Measurements from ENCODE around the gene FOXN1.

- no peak for TF ChIP-seq IRF9 (CRISPR knock-in tag; IDR thresholded peaks at IDR 0.05; ENCODE audit: borderline replicate concordance)
- no peak for TF ChIP-seq ZNF343 (CRISPR knock-in tag; IDR thresholded peaks at IDR 0.05)
- TF ChIP-seq XRCC5 (optimal IDR thresholded peaks at IDR 0.05; ENCODE audit: low read length), result no peak
- TF ChIP-seq HMG20A (CRISPR knock-in tag; IDR thresholded peaks at IDR 0.05; ENCODE audit: borderline replicate concordance), result no peak
- no peak for TF ChIP-seq CEBPB (IDR thresholded peaks at IDR 0.05; ENCODE audit: borderline replicate concordance, low read depth, low read length)
- TF ChIP-seq ELK4 (CRISPR knock-in tag; IDR thresholded peaks at IDR 0.05; ENCODE audit: borderline replicate concordance), result no peak
- no peak for TF ChIP-seq ASH2L (IDR thresholded peaks at IDR 0.05; ENCODE audit: insufficient read length, low read depth, low read length)
- TF ChIP-seq DNMT1 (CRISPR knock-in tag; IDR thresholded peaks at IDR 0.05), result no peak
- TF ChIP-seq RFX5 (IDR thresholded peaks at IDR 0.05; ENCODE audit: low read depth, low read length), result no peak
These were observed 4.5 kb upstream of the FOXN1 start for GRCh38 chr17:28501421-28502284.

Measured in HepG2 (cell line).